OCI-LY3 (cell line): ENCODE measurements around the gene PKN2.

Source experiments
- CTCF ChIP-seq: fragments of 200-600, 300-600 bp; sonication (generic); IDR thresholded peaks from 2 replicates; pipeline ENCODE4 v1.5.1; 2014; ENCODE audit warnings: antibody characterized with exemption, low read length, low read depth
- EZH2phosphoT487 ChIP-seq: fragments of 200-600 bp; shearing (Covaris generic); IDR thresholded peaks from 2 replicates; pipeline ENCODE4 v1.6.1; 2018; ENCODE audit warnings: antibody characterized with exemption, mixed run types, low read depth

GRCh38 chr1:88680911-88681622 lies 3.0 kb upstream of the PKN2 start:
- TF ChIP-seq CTCF (no peak), EZH2phosphoT487 (no peak)
